HG02678 (cell line): ENCODE results near the gene KIF19.

ENCODE experiments used
- ATAC-seq: cut with Tn5 transposase; IDR thresholded peaks from one replicate; pipeline ENCODE4 v1.9.1; 2021; ENCODE audit warnings: mild to moderate bottlenecking, moderate library complexity; ENCODE audit not compliant: unreplicated experiment

KIF19 gene

DNA sequence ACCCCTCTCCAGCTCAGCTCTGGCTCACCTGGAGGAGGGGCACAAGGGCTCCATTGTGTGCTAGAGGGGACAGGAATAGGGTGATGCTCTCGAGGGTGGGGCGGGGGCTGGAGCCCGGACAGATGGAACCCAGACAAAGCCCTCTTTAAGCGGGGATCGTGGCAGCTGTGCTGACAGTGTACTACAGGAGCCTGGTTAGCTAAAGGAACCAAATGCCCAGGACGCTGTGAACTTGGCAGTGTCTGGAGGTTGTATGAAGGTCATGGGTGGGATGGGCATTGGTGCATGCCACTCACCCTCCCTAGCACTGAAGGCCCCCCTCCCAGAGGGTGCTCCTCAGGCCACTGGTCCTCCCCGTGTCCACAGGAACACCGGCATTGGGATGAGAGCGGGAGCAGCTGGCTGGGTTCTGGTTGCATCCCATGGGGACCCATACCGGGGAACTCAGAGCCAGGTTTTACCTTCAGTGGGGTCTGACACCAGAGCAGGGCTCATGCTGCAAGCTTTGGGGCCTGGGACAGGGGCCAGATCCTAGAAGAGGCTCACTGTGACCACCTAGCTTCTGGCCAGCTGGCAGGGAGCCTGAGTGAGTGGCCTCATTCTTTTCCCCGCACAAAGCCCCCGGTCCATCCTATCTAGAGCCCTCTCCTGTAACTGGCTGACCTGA lies 11.9 kb downstream of the KIF19 start:
- no peak for ATAC-seq

- ATAC-seq: no peak
Measured at GRCh38 chr17:74339537-74340195, 13.6 kb downstream of the KIF19 start.

GRCh38 chr17:74340470-74341023 lies 14.5 kb downstream of the KIF19 start:
- no peak for ATAC-seq

DNA sequence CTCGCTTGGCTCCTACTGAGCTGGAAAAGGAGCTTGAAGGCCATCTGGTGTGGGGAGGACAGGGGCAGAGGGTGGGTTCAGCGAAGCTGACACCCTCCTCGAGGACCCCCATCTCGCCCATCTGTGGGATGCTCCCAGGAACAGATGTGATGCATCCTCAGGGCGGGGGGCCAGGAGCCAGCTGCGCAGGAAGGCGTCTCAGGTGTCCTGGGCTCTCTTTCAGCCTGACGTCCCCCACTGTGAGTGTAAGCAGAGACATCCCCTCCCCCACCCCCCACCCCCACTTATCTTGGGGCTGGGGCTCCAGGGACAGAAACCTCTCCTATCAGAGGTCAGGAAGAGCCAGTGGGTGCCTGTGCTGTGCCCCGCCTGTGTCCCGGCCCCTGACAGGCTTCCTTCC lies 16.2 kb downstream of the KIF19 start:
- no peak for ATAC-seq

DNA sequence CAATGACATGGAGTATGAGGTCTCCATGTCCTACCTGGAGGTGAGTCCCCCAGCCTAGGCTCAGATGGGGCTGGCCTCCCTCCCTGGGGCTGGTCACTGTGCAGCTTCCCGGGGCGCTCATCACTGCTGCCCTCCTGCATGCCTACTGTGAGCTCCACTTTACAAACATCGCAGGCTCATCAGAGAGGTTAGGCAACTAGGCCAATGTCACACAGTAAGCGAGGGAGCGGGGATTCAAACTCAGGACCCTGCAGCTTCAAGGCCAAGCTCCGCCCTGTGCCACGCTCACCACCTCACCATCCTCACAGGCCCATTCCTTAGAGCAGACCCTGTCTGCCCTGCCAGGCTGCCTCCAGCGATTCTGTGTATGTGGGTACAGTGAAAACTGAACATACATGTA lies 17.1 kb downstream of the KIF19 start:
- no peak for ATAC-seq

DNA sequence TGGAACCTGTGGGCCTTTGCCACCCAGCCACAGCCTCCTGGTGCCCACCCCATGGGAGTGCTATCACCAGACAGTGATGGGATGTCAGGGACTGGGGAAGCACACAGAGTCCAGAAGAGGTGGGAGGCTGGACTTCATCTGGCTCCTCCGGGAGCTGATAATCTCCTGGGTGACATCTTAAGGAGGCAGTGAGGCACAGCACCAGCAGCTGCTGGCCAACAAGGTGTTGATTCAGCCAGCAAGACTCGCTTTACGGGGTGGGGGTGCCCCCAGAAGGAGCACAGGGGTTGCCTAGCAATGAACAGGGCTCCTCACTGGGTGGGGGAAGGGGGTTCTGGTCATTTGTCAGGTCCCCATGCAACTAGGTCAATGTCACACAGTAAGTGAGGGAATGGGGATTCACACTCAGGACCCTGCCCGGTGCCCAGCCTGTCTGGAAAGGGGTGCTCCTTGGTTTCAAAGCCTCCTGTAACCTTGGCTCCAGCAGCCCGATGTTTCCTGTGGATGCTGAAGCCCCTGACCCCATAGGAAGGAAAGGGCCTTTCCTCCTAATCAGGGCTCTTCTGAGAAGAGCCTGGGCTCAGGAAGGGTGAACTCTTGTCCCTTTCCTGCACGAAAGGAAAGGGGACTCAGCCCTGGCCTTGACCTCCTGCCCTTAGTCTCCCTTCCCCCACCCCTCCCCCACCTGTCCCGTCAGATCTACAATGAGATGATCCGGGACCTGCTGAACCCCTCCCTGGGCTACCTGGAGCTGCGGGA lies 17.7 kb downstream of the KIF19 start:
- ATAC-seq: no peak

GRCh38 chr17:74344658-74345057 lies 18.6 kb downstream of the KIF19 start:
- ATAC-seq: no peak

DNA sequence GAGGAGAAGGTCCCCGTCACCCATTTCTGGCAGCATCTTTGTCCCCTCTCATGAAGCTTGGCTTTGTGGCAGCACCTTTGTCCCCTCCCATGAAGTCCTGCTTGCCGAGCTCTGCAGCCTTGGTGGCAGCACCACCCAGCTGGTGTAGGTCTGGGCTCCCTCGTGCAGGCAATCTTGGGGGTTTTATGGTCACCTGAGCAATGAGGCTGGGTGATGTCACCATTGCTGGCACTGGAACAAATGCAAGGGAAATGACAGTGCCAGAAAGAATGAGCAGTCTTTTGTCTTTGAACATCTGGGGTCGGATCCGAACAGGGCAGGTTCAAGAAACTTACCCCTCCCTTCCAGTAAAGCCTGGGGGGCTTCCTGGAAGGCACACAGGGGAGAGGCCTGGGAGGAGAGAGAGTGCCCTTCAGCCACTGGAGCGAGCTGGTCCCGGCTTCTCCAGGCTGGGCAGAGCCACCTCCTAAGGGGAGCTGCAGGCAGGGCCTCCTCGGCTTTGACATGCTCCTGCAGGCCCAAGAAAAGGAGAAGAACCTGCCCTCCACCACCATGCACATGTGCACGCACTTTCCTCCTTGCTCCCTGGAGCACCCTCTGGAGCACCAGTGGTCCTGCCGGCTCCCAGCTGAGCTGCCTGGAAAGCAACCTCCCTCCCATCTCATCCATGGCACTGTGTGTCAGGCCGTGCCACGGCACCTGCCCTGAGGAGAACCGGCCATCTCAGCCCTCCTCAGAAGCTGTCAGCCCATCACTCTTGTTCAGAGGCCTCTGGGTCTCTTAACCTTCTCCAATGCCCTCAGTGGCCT lies 19.6 kb downstream of the KIF19 start:
- no peak for ATAC-seq

DNA sequence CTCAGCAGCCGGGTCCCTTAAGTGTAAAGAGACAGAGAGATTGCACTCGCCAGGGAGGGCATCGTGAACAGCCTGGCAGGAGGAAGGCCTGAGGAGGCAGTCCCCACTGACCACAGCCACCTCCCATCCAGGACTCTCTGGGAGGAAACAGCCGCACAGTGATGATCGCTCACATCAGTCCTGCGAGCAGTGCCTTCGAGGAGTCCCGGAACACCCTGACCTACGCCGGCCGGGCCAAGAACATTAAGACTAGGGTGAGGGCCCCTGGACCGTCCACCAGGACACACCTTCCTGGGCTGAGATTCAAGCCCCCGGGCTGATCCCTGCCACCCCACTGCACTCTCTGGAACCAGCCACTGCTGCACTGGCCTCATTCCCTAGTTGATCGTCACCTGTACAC lies 21.6 kb downstream of the KIF19 start:
- no peak for ATAC-seq

- no peak for ATAC-seq
Measured at GRCh38 chr17:74349120-74349519, 23.1 kb downstream of the KIF19 start.

GRCh38 chr17:74350486-74350885 lies 24.5 kb downstream of the KIF19 start:
- no peak for ATAC-seq

DNA sequence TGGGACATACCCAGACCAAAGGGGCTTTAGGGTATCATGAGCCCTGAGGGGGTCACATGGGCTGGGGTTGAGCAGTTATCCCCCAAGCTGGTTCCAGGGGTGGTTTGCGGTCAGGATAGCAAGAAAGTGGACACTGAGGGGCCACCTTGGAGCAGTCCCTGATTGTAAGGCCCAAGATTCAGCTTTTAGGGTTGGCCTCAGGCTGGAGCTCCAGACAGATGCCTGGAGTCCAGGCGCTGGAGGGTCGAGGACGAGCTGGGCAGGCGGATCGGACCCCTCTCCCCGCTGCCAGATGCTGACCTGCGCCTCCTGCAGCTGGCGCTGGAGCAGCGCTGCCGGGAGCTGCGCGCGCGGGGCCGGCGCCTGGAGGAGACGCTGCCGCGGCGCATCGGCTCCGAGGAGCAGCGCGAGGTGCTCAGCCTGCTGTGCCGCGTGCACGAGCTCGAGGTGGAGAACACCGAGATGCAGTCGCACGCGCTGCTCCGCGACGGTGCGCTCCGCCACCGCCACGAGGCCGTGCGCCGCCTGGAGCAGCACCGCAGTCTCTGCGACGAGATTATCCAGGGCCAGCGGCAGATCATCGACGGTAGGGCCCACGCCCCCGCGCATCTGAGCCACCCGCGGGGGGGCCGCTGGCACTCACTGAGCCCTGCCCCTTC lies 25.7 kb downstream of the KIF19 start:
- ATAC-seq: no peak

GRCh38 chr17:74353446-74354060 lies 27.5 kb downstream of the KIF19 start:
- ATAC-seq: no peak

DNA sequence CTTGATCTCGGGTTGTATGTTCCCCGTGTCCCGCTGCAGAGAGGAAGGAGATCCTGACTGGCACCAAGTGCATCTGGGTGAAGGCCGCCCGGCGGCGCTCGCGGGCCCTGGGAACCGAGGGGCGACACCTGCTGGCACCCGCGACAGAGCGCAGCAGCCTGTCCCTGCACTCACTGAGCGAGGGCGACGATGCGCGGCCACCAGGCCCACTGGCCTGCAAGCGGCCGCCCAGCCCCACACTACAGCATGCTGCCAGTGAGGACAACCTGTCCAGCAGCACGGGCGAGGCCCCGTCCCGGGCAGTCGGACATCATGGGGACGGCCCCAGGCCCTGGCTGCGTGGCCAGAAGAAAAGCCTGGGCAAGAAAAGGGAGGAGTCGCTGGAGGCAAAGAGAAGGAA lies 28.1 kb downstream of the KIF19 start:
- no peak for ATAC-seq

- no peak for ATAC-seq
Measured at GRCh38 chr17:74354561-74354960, 28.5 kb downstream of the KIF19 start.

GRCh38 chr17:74355065-74355464 lies 29.0 kb downstream of the KIF19 start:
- no peak for ATAC-seq

DNA sequence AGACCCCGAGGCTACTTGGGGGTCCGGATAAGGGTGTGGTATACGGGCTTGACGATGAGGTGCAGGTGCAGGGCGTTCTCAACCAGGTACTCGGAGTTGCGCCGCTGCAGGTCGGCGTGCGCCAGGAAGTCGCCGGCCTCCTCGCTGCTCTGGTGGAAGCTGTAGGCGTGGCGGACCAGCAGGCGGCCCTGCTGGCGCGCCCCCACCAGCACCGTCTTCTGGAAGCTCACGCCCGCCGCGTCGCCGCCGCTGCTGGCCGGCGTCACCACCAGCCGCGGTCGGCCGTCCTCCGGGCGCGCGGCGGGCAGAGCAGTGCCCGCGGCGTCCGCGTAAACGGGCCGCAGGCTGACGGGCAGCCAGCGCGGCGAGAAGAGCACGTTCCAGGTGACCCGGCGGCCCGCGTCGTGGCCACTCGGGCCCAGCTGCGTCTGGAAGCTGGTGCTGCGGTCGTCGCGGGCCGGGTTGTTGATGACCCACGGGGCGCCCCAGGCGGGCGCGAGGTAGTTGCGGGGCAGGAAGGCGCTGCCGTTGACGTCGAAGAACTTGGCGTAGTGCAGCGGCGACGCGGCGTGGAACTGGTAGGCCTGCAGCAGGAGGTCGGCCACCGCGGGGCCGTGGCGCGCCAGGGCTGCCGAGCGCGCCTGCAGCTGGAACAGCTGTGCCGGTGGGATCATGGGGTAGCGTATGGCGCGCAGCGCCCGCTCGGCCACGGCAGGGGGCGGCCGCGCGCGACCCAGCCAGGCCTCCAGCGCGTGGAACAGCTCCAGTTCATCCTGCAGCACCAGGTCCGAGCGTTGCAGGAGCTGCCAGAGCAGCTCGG lies 30.8 kb downstream of the KIF19 start:
- no peak for ATAC-seq

DNA sequence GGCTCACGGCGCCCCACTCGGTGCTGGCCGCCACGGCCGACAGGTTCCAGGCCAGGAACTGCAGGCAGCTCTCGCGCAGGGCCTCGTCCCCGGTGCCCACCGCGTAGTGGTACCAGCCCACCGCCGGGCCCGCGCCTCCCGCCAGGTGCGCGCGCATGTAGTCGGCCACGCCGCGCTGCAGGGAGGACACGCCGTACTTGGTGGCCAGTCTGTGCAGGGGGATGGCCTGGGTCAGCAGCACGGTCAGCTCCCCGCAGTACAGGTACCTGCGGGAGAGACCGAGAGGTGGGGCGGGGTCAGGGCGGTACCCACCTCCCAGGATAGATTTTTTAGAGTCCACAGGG lies 31.4 kb downstream of the KIF19 start:
- no peak for ATAC-seq

DNA sequence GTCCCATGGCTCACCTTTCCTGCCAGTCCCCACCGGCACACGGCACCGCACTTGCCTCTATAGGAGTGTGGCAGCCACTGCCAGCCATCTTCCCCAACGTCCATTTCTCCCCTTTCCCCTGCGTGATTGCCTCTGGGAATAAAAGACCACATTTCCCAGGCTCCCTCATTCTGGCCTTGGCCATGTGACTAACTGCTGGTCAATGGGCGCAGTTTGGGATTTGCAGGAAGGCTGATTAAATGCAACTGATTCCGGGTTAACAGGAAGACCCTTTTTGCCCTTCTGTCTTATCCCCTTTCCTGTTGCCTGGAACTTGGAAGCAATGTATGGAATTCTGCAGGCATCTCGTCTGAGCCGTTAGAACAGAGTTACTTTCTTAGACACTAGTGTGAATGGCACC lies 32.7 kb downstream of the KIF19 start:
- ATAC-seq: no peak
